ENCODE results near the gene MINPP1. TPM values are rescaled to one million over a fixed set of nuclear protein-coding genes. Genes with fewer than 3 reads are reported as not detected.

Gene MINPP1
- total RNA-seq, 1 donor from 2014 or later = 18.9 TPM

DNA sequence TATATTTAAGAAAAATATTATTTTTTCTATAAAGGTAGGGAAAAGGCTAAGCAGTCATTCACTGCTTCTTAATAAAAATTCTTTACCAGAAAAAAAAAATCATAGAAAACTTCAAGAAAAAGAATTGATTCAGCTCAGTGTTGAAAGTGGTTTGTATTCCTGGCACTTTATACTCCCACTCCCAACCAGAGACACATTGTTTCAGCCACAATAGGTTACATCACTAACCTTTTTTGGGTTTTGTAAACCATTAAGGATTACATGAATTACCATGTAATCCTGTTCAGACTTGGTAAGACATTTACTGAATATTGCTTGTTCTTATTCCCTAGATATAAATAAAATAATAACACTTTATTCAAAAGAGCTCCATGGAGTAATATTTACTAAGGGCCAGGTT is 46.6 kb downstream of the MINPP1 start:
- H3K27ac Mint-ChIP-seq (ENCODE audit: unreplicated experiment) = no peak overlapping the region

DNA sequence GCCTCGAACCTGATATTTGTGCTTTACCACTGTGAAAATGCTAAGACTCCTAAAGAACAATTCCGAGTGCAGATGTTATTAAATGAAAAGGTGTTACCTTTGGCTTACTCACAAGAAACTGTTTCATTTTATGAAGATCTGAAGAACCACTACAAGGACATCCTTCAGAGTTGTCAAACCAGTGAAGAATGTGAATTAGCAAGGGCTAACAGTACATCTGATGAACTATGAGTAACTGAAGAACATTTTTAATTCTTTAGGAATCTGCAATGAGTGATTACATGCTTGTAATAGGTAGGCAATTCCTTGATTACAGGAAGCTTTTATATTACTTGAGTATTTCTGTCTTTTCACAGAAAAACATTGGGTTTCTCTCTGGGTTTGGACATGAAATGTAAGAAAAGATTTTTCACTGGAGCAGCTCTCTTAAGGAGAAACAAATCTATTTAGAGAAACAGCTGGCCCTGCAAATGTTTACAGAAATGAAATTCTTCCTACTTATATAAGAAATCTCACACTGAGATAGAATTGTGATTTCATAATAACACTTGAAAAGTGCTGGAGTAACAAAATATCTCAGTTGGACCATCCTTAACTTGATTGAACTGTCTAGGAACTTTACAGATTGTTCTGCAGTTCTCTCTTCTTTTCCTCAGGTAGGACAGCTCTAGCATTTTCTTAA is 47.7 kb downstream of the MINPP1 start:
- Mint-ChIP-seq H3K4me1 (ENCODE audit: low read depth) (peaks cover 22% of the 10 kb centered on the region), H3K4me3 (ENCODE audit: unreplicated experiment) (no peak overlapping the region), H3K27me3 (ENCODE audit: low read depth) (no peaks in the 10 kb centered on the region), H3K36me3 (ENCODE audit: low read depth) (peaks cover 1% of the 10 kb centered on the region), H3K27ac (ENCODE audit: unreplicated experiment) (no peak overlapping the region), H3K9me3 (ENCODE audit: low read depth) (no peaks in the 10 kb centered on the region)
- TF ChIP-seq, protein P1, sequence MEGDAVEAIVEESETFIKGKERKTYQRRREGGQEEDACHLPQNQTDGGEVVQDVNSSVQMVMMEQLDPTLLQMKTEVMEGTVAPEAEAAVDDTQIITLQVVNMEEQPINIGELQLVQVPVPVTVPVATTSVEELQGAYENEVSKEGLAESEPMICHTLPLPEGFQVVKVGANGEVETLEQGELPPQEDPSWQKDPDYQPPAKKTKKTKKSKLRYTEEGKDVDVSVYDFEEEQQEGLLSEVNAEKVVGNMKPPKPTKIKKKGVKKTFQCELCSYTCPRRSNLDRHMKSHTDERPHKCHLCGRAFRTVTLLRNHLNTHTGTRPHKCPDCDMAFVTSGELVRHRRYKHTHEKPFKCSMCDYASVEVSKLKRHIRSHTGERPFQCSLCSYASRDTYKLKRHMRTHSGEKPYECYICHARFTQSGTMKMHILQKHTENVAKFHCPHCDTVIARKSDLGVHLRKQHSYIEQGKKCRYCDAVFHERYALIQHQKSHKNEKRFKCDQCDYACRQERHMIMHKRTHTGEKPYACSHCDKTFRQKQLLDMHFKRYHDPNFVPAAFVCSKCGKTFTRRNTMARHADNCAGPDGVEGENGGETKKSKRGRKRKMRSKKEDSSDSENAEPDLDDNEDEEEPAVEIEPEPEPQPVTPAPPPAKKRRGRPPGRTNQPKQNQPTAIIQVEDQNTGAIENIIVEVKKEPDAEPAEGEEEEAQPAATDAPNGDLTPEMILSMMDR (IDR thresholded peaks at IDR 0.05) = no peak
- no peak for DNase-seq (ENCODE audit: low spot score)

More for the DNA sequence above, 46.6 kb downstream of the MINPP1 start:
- Mint-ChIP-seq H3K4me1 (ENCODE audit: low read depth) (peaks cover 22% of the 10 kb centered on the region), H3K9me3 (ENCODE audit: low read depth) (no peaks in the 10 kb centered on the region), H3K36me3 (ENCODE audit: low read depth) (peaks cover 3% of the 10 kb centered on the region), H3K27me3 (ENCODE audit: low read depth) (no peaks in the 10 kb centered on the region), H3K4me3 (ENCODE audit: unreplicated experiment) (no peak overlapping the region)
- TF ChIP-seq, protein P1 (IDR thresholded peaks at IDR 0.05) = no peak
- DNase-seq (ENCODE audit: low spot score) = no peak

DNA sequence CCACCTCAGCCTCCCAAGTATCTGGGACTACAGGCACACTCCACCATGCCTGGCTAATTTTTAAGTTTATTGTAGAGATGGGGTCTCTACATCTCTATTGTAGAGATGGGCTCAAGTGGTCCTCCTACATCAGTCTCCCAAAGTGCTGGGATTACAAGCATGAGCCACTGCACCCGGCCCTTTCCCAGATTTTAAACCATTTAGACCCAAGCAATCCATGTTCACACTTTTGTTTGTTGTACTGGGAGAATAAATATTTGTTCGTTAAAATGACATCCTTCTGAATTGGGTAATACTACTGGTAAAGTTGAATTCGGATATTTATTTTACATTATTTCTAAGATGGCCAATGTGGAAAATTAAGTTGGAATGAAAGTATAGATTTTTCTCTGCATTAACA is 52.7 kb downstream of the MINPP1 start:
- TF ChIP-seq, protein P1 (IDR thresholded peaks at IDR 0.05) = no peak
- no peaks in the 10 kb centered on the region for H3K27me3 Mint-ChIP-seq (ENCODE audit: low read depth)
- no peak overlapping the region for H3K4me3 Mint-ChIP-seq (ENCODE audit: unreplicated experiment)
- no peak overlapping the region for H3K27ac Mint-ChIP-seq (ENCODE audit: unreplicated experiment)
- H3K36me3 Mint-ChIP-seq (ENCODE audit: low read depth) = peaks cover 2% of the 10 kb centered on the region
- DNase-seq (ENCODE audit: low spot score) = no peak
- peaks cover 4% of the 10 kb centered on the region for H3K4me1 Mint-ChIP-seq (ENCODE audit: low read depth)
- H3K9me3 Mint-ChIP-seq (ENCODE audit: low read depth) = peaks cover 4% of the 10 kb centered on the region

DNA sequence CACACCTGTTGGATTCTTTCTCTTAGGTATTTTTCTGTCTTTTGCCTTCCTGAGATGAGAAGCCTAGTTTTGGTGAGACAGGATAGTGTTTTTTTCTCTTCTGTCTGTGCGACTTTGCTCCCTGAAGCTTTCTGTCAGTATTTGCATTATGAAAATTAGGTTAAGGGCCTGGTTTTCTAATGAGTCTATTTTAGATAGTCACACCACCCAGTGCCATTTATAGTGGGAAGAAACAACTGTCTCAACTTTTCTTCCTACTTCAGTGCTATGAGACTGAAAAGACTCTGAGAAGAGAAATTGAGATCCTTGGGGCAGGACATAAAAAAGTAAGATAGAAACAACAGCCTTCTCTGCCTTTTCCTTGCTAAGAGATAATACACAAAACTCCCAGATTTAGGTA is 53.6 kb downstream of the MINPP1 start:
- H3K36me3 Mint-ChIP-seq (ENCODE audit: low read depth) = peaks cover 5% of the 10 kb centered on the region
- H3K4me3 Mint-ChIP-seq (ENCODE audit: unreplicated experiment) = no peak overlapping the region
- no peak for DNase-seq (ENCODE audit: low spot score)
- peaks cover 12% of the 10 kb centered on the region for H3K9me3 Mint-ChIP-seq (ENCODE audit: low read depth)
- no peak overlapping the region for H3K27ac Mint-ChIP-seq (ENCODE audit: unreplicated experiment)
- TF ChIP-seq, protein P1 (IDR thresholded peaks at IDR 0.05) = no peak
- H3K27me3 Mint-ChIP-seq (ENCODE audit: low read depth) = no peaks in the 10 kb centered on the region
- H3K4me1 Mint-ChIP-seq (ENCODE audit: low read depth) = no peaks in the 10 kb centered on the region

DNA sequence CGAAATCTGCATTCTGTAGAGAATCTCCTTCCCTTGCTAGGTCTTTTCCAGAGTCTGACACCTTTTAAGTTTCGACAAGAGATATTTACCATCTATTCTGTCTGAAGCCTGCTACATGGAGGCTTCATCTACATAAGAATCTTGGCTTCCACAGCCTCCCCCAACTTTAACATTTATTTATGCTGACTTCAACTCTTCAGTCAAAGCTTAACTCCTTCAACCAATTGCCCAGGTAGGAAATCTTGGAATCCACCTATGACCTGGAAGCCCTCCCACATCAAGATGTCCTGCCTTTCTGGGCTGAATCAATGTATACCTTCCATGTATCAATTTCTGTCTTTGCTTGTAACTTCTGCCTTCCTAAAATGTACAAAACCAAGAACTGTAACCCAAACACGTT is 54.7 kb downstream of the MINPP1 start:
- H3K9me3 Mint-ChIP-seq (ENCODE audit: low read depth) = peaks cover 17% of the 10 kb centered on the region
- TF ChIP-seq, protein P1 (IDR thresholded peaks at IDR 0.05) = no peak
- H3K36me3 Mint-ChIP-seq (ENCODE audit: low read depth) = peaks cover 7% of the 10 kb centered on the region
- H3K4me1 Mint-ChIP-seq (ENCODE audit: low read depth) = no peaks in the 10 kb centered on the region
- H3K27me3 Mint-ChIP-seq (ENCODE audit: low read depth) = no peaks in the 10 kb centered on the region
- H3K4me3 Mint-ChIP-seq (ENCODE audit: unreplicated experiment) = no peak overlapping the region
- no peak for DNase-seq (ENCODE audit: low spot score)
- H3K27ac Mint-ChIP-seq (ENCODE audit: unreplicated experiment) = no peak overlapping the region

Data from chondrocyte (in vitro differentiated cells).